ENCODE measurements around the gene LIPC. TPM values are rescaled to one million over a fixed set of nuclear protein-coding genes. Genes with fewer than 3 reads are reported as not detected.

The LIPC gene
- total and polyA plus RNA-seq, 2 of the 4 experiments (the other 2 are of a cell fraction): 0.07 TPM; not detected in 1

DNA sequence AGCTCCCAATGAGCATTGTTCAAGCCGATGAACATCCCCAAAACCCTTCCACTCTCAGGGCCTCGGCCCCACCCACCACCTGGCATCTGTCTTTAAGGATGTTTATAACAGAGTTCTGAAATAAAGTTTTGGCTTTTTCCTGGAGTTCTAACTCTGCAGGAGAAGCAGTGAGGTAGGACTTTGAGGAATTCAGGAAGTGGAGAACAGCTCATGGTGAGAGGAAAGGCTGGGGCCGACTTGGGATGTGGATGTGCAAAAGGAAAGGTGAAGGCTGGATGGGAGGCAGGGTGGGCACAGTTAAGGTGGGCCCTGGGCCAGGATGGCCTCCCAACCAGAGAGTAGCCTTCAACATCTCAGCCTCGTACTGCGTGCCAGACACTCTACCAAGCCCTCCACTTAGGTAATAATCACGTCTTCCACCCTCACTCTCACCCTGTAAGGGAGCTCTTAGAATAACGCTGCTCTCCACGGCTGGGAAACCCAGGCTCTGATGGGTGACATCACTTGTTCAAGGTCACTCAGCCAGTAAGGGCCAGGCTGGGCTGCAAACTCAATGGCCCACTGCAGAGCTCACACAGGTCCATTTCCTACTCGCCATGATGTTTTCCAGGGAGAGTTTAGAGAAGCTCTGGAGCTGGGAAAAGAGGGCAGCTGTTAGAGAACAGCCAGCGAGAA, 28.5 kb downstream of the LIPC start:
- no peak for ATAC-seq (ENCODE audit: low read depth)
- H4K91ac ChIP-seq (ENCODE audit: insufficient read depth, low read depth, low read length): peak overlapping the region; percentile 63
- no peak overlapping the region for H3K4me2 ChIP-seq (ENCODE audit: low read depth, low read length)
- H2BK120ac ChIP-seq (ENCODE audit: low read depth, low read length): peak overlapping the region; percentile 65; the same call in 1 of the 2 replicates
- H3K56ac ChIP-seq (ENCODE audit: extremely low read depth, insufficient read depth, low read length): no peak overlapping the region
- no TSS peak for BruUV-seq (replicated peaks)
- peak overlapping the region; percentile 13; the same call in 1 of the 2 replicates for H3K23ac ChIP-seq (ENCODE audit: low read depth, low read length)
- peaks cover 15% of the 10 kb centered on the region for H3K9me1 ChIP-seq (ENCODE audit: insufficient read depth, low read length)
- H4K8ac ChIP-seq (ENCODE audit: low read depth in 2 of 2, low read length in 2 of 2): peak overlapping the region in 1 of 2 experiments; percentile 44; a peak in 1 of 4 replicates
- H2BK20ac ChIP-seq (ENCODE audit: low read depth, low read length): peak overlapping the region; percentile 75
- H3K36me3 ChIP-seq (ENCODE audit: control insufficient read depth, insufficient read depth, low read length): no peaks in the 10 kb centered on the region
- H2BK5ac ChIP-seq (ENCODE audit: low read depth, low read length, poor library complexity, severe bottlenecking): peak overlapping the region; percentile 32
- no CpG with 5 or more reads among the region's 10 CpGs for WGBS, 2 experiments (ENCODE audit: extremely low coverage in 2 of 2, insufficient read length in 1 of 2)
- TF ChIP-seq CTCF (conservative IDR thresholded peaks at IDR 0.05; ENCODE audit: low read depth, low read length) (no peak), ELK1 (IDR thresholded peaks at IDR 0.05; ENCODE audit: borderline replicate concordance, low read depth, low read length) (no peak), MAFK (IDR thresholded peaks at IDR 0.05; ENCODE audit: low read depth, low read length) (no peak), POLR2A (IDR thresholded peaks at IDR 0.05; ENCODE audit: low read depth, low read length) (no peak), NFE2L2 (IDR thresholded peaks at IDR 0.05; ENCODE audit: low read depth, low read length) (no peak), USF2 (IDR thresholded peaks at IDR 0.05; ENCODE audit: low read depth, low read length) (no peak), RFX5 (IDR thresholded peaks at IDR 0.05; ENCODE audit: low read depth, low read length) (no peak), BHLHE40 (IDR thresholded peaks at IDR 0.05; ENCODE audit: low read depth, low read length) (no peak), FOS (IDR thresholded peaks at IDR 0.05; ENCODE audit: low read depth, low read length) (no peak), MXI1 (IDR thresholded peaks at IDR 0.05; ENCODE audit: borderline replicate concordance, low read depth, low read length) (no peak), RAD21 (IDR thresholded peaks at IDR 0.05; ENCODE audit: low read length) (no peak)
- H3K4me1 ChIP-seq (ENCODE audit: control insufficient read depth, insufficient read depth, low read length): peaks cover 11% of the 10 kb centered on the region
- CTCF ChIA-PET: interaction anchor here (0.5 to 0.7 kb wide), 2 partner anchors 19 to 272 kb away, joined by 3 to 4 read pairs; no protein-coding TSS in a partner anchor
- peak overlapping the region; percentile 77; the same call in 2 of the 3 replicates for H2BK15ac ChIP-seq (ENCODE audit: low read depth, low read length)
- dilution Hi-C loops (cut with HindIII; ENCODE audit: low sequenced_read_pairs, unreplicated experiment): no loop called here
- H3K27me3 ChIP-seq (ENCODE audit: control insufficient read depth, insufficient read depth, low read length): no peaks in the 10 kb centered on the region
- H3K4me3 ChIP-seq (ENCODE audit: insufficient read depth, low read depth, low read length): no peak overlapping the region
- DNase-seq: peak; percentile 22
- intact Hi-C loops (cut with micrococcal nuclease): no loop called here
- peak overlapping the region; percentile 78 for H3K4ac ChIP-seq (ENCODE audit: low read depth, low read length)
- peak overlapping the region; percentile 14; the same call in 1 of the 2 replicates for H4K5ac ChIP-seq (ENCODE audit: low read depth, low read length)
- no peaks in the 10 kb centered on the region; the same call in 1 of the 2 replicates for H4K20me1 ChIP-seq (ENCODE audit: insufficient read depth, low read length)
- in situ Hi-C loops (cut with MboI; ENCODE audit: low sequenced_read_pairs): no loop called here
- H2AK9ac ChIP-seq (replicated peaks; ENCODE audit: low read depth, low read length, poor library complexity): peak overlapping the region; percentile 33
- no peaks in the 10 kb centered on the region for H3K79me1 ChIP-seq (ENCODE audit: low read depth in 1 of 2, low read length in 2 of 2)
- H3K14ac ChIP-seq (replicated peaks; ENCODE audit: low read depth, low read length): peak overlapping the region; percentile 33
- H3K27ac ChIP-seq (ENCODE audit: insufficient read depth, low read length): no peak overlapping the region
- no peak overlapping the region for H3K9ac ChIP-seq (ENCODE audit: low read depth, low read length)
- H2AFZ ChIP-seq (replicated peaks; ENCODE audit: low read length, poor library complexity): peak overlapping the region; percentile 40
- POLR2A ChIA-PET (ENCODE audit: unreplicated experiment): interaction anchor here (1.4 kb wide), 1 partner anchor 10 kb away, joined by 3 read pairs; no protein-coding TSS in a partner anchor
- H3K9me3 ChIP-seq (ENCODE audit: control insufficient read depth, insufficient read depth, low read length): peaks cover 2% of the 10 kb centered on the region; the same call in 1 of the 2 replicates
- H2AK5ac ChIP-seq (ENCODE audit: low read depth, low read length): peak overlapping the region; percentile 88; the same call in 1 of the 2 replicates
- no peak overlapping the region for H3K18ac ChIP-seq (ENCODE audit: low read depth, low read length)

All from IMR-90 (cell line).